SK-N-SH treated with all-trans-retinoic acid at 6 μM for 48 hours (cell line): ENCODE results near the gene SYPL1.

ENCODE experiments used
- ATAC-seq: fragments of 200-7000 bp; cut with Tn5 transposase; 3 replicates; pipeline ENCODE4 v1.9.1; 2020; ENCODE audit warnings: mild to moderate bottlenecking, moderate library complexity
- ARNTL ChIP-seq: fragments of 450-650 bp; formaldehyde crosslinking; IDR thresholded peaks from 2 replicates; pipeline ENCODE4 v1.5.0; 2020; ENCODE audit warnings: low read depth, mild to moderate bottlenecking, moderate library complexity, borderline replicate concordance
- ESRRG ChIP-seq: fragments of 250-450 bp; sonication (Bioruptor Pico); IDR thresholded peaks from 2 replicates; pipeline ENCODE4 v1.6.1; 2021; ENCODE audit warnings: mild to moderate bottlenecking
- GLIS3 ChIP-seq: fragments of 250-450 bp; sonication (Bioruptor Pico); IDR thresholded peaks from 2 replicates; pipeline ENCODE4 v1.5.0; 2020; ENCODE audit warnings: mild to moderate bottlenecking, moderate library complexity
- ISL1 ChIP-seq: fragments of 250-450 bp; sonication (Bioruptor Pico); IDR thresholded peaks from 2 replicates; pipeline ENCODE4 v2.1.2; 2022; ENCODE audit warnings: mild to moderate bottlenecking, moderate library complexity
- OSR1 ChIP-seq: fragments of 250-450 bp; sonication (Bioruptor Pico); IDR thresholded peaks from 2 replicates; pipeline ENCODE4 v1.8.0; 2022; ENCODE audit warnings: moderate library complexity, mild to moderate bottlenecking, inconsistent platforms
- PPARA ChIP-seq: fragments of 250-450 bp; sonication (Bioruptor Pico); IDR thresholded peaks from 2 replicates; pipeline ENCODE4 v1.5.0; 2020; ENCODE audit warnings: mild to moderate bottlenecking, borderline replicate concordance
- RARB ChIP-seq: fragments of 250-450 bp; sonication (Bioruptor Pico); IDR thresholded peaks from 2 replicates; pipeline ENCODE4 v1.8.0; 2021; ENCODE audit warnings: mild to moderate bottlenecking, moderate library complexity
- ZC3H10 ChIP-seq: fragments of 250-450 bp; sonication (Bioruptor Pico); IDR thresholded peaks from 2 replicates; pipeline ENCODE4 v1.5.1; 2021; ENCODE audit warnings: mild to moderate bottlenecking, moderate library complexity
- ZNF70 ChIP-seq: fragments of 450-650 bp; formaldehyde crosslinking; IDR thresholded peaks from 2 replicates; pipeline ENCODE4 v1.5.0; 2020; ENCODE audit warnings: mild to moderate bottlenecking, moderate library complexity
- ZNF8 ChIP-seq: fragments of 450-650 bp; formaldehyde crosslinking; IDR thresholded peaks from 2 replicates; pipeline ENCODE4 v1.5.0; 2020; ENCODE audit warnings: mild to moderate bottlenecking, moderate library complexity
- TF ChIP-seq, protein P1 (sequence below): fragments of 250-450 bp; sonication (Bioruptor Pico); IDR thresholded peaks from 2 replicates; pipeline ENCODE4 v1.5.0; 2020; ENCODE audit warnings: mild to moderate bottlenecking, moderate library complexity
- TF ChIP-seq, protein P2 (sequence below): fragments of 250-450 bp; sonication (Bioruptor Pico); IDR thresholded peaks from 2 replicates; pipeline ENCODE4 v1.8.0; 2021; ENCODE audit warnings: low read depth, mild to moderate bottlenecking, moderate library complexity, borderline replicate concordance
- TF ChIP-seq, protein P3 (sequence below): fragments of 250-450 bp; sonication (Bioruptor Pico); IDR thresholded peaks from 2 replicates; pipeline ENCODE4 v1.5.1; 2021; ENCODE audit warnings: mild to moderate bottlenecking, moderate library complexity
- TF ChIP-seq, protein P4 (sequence below): fragments of 250-450 bp; sonication (Bioruptor Pico); IDR thresholded peaks from 2 replicates; pipeline ENCODE4 v1.5.1; 2020; ENCODE audit warnings: low read depth, mild to moderate bottlenecking, moderate library complexity
- TF ChIP-seq, protein P5 (sequence below): fragments of 250-450 bp; sonication (Bioruptor Pico); IDR thresholded peaks from 2 replicates; pipeline ENCODE4 v1.8.0; 2020; ENCODE audit warnings: mild to moderate bottlenecking, moderate library complexity, borderline replicate concordance

Gene SYPL1

DNA sequence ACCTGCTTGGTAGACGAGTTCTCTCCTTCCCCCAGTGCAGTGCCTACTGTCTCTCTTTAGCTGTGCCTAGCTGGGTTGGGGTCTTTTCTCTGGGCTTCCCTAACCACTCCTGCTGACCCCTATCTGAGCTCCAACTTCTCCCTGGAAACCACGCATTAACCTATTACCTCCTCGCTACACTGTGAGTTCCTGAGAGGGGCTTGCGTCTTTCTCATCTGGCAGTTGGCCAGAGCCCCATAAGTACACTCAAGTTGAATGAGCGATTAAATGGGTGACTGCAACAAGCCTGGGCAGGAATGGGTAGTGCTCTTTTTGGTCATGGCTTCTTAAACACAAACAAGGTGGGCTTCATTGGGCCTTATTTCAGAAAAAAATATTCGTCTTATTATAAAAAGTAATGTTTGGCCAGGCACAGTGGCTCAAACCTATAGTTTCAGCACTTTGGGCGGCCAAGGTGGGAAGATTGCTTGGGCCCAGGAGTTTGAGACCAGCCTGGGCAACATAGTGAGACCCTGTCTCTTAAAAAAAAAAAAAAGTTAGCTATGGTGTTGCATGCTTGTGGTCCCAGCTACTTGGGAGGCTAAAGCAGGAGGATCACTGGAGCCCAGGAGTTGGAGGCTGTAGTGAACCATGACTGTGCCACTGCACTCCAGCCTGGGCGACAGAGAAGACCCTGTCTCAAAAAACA is 41.4 kb downstream of the SYPL1 start:
- ATAC-seq: no peak
- TF ChIP-seq ARNTL (CRISPR knock-in tag) (no peak), ZNF70 (CRISPR knock-in tag) (no peak)
- TF ChIP-seq, all 23 proteins: peak for 0

DNA sequence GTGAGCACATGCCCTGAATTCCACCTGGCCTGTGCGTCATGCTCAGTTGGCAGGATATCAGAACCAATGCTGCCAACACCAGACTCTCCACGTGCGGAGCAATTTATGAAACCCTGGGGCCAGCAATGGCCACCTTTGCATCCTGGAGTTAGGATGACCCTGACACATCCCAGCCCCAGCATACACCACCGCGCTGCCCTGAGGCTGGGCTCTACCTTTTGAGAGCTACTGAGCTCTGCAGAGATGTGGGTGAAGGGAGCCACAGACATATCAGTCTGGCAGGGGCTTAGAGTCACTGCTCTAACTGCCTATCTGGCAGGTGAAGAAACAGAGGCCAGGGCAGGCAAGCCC is 41.9 kb downstream of the SYPL1 start:
- no peak for ATAC-seq
- no peak for TF ChIP-seq ZNF8
- TF ChIP-seq, protein P1, sequence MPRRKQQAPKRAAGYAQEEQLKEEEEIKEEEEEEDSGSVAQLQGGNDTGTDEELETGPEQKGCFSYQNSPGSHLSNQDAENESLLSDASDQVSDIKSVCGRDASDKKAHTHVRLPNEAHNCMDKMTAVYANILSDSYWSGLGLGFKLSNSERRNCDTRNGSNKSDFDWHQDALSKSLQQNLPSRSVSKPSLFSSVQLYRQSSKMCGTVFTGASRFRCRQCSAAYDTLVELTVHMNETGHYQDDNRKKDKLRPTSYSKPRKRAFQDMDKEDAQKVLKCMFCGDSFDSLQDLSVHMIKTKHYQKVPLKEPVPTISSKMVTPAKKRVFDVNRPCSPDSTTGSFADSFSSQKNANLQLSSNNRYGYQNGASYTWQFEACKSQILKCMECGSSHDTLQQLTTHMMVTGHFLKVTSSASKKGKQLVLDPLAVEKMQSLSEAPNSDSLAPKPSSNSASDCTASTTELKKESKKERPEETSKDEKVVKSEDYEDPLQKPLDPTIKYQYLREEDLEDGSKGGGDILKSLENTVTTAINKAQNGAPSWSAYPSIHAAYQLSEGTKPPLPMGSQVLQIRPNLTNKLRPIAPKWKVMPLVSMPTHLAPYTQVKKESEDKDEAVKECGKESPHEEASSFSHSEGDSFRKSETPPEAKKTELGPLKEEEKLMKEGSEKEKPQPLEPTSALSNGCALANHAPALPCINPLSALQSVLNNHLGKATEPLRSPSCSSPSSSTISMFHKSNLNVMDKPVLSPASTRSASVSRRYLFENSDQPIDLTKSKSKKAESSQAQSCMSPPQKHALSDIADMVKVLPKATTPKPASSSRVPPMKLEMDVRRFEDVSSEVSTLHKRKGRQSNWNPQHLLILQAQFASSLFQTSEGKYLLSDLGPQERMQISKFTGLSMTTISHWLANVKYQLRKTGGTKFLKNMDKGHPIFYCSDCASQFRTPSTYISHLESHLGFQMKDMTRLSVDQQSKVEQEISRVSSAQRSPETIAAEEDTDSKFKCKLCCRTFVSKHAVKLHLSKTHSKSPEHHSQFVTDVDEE (CRISPR knock-in tag): no peak

DNA sequence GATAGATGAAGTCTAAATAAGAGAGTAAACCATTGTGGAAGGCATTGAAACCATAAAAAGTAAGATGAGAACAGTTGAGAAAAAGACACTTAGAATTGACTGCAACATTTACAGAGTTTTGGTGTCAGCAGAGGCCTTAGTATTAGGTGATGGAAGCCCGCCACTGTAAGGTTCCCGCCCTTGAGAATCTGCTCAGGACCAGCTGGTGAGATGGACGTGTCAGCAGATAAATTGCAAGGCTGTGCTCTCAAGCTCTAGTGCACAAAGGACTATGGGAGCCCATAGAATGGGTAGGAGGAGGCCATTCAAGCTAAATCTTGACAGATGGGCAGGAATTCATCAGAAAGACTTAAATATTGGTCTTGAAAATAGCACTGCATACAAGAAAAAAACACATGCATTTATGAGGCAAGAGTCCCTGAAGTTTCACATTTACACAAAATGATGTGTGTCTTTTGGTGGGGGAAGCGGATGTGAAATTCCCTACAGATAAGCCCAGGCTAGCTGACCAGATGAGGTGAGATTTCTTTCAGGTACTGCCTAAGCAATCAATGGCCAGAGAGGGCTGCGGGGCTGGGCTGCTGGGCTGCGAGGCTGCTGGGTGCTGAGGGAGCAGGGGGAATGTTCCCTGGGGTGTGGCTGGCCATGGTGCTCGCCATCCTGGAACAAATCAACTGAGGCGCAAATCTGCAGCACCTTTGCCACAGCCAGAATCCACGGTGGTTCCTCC is 42.5 kb downstream of the SYPL1 start:
- TF ChIP-seq OSR1 (CRISPR knock-in tag) (no peak), ZNF70 (CRISPR knock-in tag) (no peak), GLIS3 (no peak), RARB (CRISPR knock-in tag) (no peak), ZC3H10 (CRISPR knock-in tag) (no peak), ISL1 (CRISPR knock-in tag) (no peak), PPARA (CRISPR knock-in tag) (no peak), ESRRG (CRISPR knock-in tag) (no peak)
- TF ChIP-seq, protein P1 (CRISPR knock-in tag): no peak
- TF ChIP-seq, protein P2, sequence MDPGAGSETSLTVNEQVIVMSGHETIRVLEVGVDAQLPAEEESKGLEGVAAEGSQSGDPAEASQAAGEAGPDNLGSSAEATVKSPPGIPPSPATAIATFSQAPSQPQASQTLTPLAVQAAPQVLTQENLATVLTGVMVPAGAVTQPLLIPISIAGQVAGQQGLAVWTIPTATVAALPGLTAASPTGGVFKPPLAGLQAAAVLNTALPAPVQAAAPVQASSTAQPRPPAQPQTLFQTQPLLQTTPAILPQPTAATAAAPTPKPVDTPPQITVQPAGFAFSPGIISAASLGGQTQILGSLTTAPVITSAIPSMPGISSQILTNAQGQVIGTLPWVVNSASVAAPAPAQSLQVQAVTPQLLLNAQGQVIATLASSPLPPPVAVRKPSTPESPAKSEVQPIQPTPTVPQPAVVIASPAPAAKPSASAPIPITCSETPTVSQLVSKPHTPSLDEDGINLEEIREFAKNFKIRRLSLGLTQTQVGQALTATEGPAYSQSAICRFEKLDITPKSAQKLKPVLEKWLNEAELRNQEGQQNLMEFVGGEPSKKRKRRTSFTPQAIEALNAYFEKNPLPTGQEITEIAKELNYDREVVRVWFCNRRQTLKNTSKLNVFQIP: no peak
- TF ChIP-seq, protein P3, sequence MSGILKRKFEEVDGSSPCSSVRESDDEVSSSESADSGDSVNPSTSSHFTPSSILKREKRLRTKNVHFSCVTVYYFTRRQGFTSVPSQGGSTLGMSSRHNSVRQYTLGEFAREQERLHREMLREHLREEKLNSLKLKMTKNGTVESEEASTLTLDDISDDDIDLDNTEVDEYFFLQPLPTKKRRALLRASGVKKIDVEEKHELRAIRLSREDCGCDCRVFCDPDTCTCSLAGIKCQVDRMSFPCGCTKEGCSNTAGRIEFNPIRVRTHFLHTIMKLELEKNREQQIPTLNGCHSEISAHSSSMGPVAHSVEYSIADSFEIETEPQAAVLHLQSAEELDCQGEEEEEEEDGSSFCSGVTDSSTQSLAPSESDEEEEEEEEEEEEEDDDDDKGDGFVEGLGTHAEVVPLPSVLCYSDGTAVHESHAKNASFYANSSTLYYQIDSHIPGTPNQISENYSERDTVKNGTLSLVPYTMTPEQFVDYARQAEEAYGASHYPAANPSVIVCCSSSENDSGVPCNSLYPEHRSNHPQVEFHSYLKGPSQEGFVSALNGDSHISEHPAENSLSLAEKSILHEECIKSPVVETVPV (CRISPR knock-in tag): no peak
- TF ChIP-seq, protein P4, sequence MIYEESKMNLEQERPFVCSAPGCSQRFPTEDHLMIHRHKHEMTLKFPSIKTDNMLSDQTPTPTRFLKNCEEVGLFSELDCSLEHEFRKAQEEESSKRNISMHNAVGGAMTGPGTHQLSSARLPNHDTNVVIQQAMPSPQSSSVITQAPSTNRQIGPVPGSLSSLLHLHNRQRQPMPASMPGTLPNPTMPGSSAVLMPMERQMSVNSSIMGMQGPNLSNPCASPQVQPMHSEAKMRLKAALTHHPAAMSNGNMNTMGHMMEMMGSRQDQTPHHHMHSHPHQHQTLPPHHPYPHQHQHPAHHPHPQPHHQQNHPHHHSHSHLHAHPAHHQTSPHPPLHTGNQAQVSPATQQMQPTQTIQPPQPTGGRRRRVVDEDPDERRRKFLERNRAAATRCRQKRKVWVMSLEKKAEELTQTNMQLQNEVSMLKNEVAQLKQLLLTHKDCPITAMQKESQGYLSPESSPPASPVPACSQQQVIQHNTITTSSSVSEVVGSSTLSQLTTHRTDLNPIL (CRISPR knock-in tag): no peak
- TF ChIP-seq, protein P5, sequence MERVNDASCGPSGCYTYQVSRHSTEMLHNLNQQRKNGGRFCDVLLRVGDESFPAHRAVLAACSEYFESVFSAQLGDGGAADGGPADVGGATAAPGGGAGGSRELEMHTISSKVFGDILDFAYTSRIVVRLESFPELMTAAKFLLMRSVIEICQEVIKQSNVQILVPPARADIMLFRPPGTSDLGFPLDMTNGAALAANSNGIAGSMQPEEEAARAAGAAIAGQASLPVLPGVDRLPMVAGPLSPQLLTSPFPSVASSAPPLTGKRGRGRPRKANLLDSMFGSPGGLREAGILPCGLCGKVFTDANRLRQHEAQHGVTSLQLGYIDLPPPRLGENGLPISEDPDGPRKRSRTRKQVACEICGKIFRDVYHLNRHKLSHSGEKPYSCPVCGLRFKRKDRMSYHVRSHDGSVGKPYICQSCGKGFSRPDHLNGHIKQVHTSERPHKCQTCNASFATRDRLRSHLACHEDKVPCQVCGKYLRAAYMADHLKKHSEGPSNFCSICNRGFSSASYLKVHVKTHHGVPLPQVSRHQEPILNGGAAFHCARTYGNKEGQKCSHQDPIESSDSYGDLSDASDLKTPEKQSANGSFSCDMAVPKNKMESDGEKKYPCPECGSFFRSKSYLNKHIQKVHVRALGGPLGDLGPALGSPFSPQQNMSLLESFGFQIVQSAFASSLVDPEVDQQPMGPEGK (CRISPR knock-in tag): no peak
- no peak for ATAC-seq
